Measurements from ENCODE around the gene ELOVL7. TPM values are rescaled to one million over a fixed set of nuclear protein-coding genes. Genes with fewer than 3 reads are reported as not detected.
A peak's percentile ranks its signal among the peaks of the same experiment; 100 is the strongest.

The ELOVL7 gene
- total RNA-seq, 1 experiment from 2014 or later, result 1.2 TPM

DNA sequence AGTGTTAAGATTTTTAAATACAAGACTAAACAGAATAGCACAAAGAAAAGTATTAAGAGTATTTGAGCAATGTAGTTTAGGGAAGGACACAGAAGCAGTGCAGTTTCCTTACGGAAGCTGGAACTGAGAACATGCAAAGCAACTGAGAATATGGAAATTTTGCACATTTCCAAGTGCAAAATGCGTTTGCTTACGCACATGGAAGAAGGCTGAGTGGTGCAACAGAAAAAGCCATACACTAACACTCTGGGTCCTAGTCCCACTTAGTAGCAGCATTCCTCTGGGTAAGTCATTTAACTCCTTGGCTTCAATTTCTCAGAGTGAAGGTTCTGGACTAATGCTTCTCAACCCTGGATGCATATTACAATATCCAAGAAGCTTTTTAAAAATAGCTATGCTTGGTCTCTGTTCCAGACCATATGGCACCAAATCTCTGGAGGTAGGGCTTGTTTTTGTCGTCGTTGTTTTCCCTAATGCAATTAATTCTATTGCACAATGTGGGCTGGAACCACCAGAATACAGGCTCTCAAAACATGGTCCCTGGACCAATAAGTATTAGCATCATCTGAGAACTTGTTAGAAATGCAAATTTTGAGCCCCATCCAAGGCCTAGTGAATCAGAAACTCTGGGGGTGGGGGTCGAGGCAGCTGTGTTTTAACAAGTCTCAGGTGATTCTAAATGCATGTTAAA, 78.9 kb downstream of the ELOVL7 start:
- Histone ChIP-seq H3K9me3 (ENCODE audit: low read length) (no peaks in the 10 kb centered on the region), H2AFZ (ENCODE audit: low read length) (no peak overlapping the region), H3F3A (ENCODE audit: low read length, unreplicated experiment) (no peaks in the 10 kb centered on the region), H3K4me3 (ENCODE audit: low read length) (no peak overlapping the region), H3K36me3 (ENCODE audit: low read depth, low read length) (no peaks in the 10 kb centered on the region), H3K27ac (ENCODE audit: low read length) (no peak overlapping the region), H3K9ac (ENCODE audit: low read length) (no peak overlapping the region), H3K9me2 (replicated peaks; ENCODE audit: low read length) (no peaks in the 10 kb centered on the region), H3K79me2 (ENCODE audit: low read length) (no peaks in the 10 kb centered on the region), H3K4me2 (ENCODE audit: low read length) (no peak overlapping the region), H4K20me1 (ENCODE audit: low read length) (no peaks in the 10 kb centered on the region), H3K4me1 (ENCODE audit: insufficient read depth, low read length) (no peaks in the 10 kb centered on the region), H3K27me3 (ENCODE audit: low read length) (no peaks in the 10 kb centered on the region)
- no peak for DNase-seq
- POLR2A ChIA-PET (ENCODE audit: unreplicated experiment), result no interaction called here
- ATAC-seq, result no peak
- intact Hi-C loops (cut with micrococcal nuclease), result no loop called here
- CTCF ChIA-PET, result no interaction called here
- TF ChIP-seq EZH2 (IDR thresholded peaks at IDR 0.05; ENCODE audit: low read length, unreplicated experiment), result no peak
- TF ChIP-seq EZH2phosphoT487 (IDR thresholded peaks at IDR 0.05; ENCODE audit: borderline replicate concordance, low read length), result no peak
- TF ChIP-seq, protein P1, sequence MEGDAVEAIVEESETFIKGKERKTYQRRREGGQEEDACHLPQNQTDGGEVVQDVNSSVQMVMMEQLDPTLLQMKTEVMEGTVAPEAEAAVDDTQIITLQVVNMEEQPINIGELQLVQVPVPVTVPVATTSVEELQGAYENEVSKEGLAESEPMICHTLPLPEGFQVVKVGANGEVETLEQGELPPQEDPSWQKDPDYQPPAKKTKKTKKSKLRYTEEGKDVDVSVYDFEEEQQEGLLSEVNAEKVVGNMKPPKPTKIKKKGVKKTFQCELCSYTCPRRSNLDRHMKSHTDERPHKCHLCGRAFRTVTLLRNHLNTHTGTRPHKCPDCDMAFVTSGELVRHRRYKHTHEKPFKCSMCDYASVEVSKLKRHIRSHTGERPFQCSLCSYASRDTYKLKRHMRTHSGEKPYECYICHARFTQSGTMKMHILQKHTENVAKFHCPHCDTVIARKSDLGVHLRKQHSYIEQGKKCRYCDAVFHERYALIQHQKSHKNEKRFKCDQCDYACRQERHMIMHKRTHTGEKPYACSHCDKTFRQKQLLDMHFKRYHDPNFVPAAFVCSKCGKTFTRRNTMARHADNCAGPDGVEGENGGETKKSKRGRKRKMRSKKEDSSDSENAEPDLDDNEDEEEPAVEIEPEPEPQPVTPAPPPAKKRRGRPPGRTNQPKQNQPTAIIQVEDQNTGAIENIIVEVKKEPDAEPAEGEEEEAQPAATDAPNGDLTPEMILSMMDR (conservative IDR thresholded peaks at IDR 0.05; ENCODE audit: low read depth, low read length), result no peak
- no TSS peak for BruUV-seq (replicated peaks)

DNA sequence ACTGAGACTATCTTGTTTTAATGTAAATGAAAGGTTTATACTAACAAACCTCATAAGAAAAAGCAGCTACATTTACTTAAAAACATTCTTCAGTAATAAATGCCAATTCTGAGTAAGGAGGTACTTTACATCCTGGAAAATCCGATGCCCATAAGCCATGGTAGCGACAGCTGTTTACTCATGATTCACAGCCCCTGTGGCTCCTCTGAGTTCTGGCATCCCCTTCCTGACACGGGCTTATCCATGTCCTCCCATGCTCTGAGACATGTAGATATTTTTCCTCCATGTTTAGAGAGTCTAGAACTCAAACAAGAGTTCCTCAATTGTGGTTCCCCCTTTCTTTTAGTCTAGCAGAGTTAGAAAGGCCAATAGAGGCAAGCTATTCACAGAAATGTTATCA, 81.0 kb downstream of the ELOVL7 start:
- H3K4me2 ChIP-seq (ENCODE audit: low read length), result no peak overlapping the region

DNA sequence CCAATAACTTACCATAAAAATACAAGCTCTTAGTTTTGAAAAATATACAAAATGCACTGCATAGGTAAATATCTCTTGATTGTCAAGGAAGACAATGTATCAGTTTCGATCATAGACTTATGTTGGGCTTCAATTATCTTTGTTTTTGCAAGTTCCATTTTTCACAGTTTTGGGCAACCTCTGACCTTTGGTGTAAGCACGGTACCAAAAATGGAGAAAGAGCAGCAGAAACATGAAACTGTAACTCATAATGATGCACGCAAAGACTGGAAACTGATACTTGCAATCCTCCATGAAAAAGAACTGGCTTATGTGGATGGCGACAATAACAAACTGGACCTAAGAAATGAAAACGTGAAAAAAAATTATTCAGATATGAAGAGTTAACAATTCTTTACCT, 89.6 kb downstream of the ELOVL7 start:
- no peaks in the 10 kb centered on the region for H3K9me3 ChIP-seq (ENCODE audit: low read length)
- ChIA-PET POLR2A (ENCODE audit: unreplicated experiment) (no interaction called here), CTCF (no interaction called here)
- no peak for DNase-seq
- H3K9me2 ChIP-seq (replicated peaks; ENCODE audit: low read length), result no peaks in the 10 kb centered on the region
- H2AFZ ChIP-seq (ENCODE audit: low read length), result no peak overlapping the region
- intact Hi-C loops (cut with micrococcal nuclease), result loop anchor here (5.0 kb wide), 1 partner anchor 312 kb away; no protein-coding TSS in a partner anchor
- TF ChIP-seq EZH2phosphoT487 (IDR thresholded peaks at IDR 0.05; ENCODE audit: borderline replicate concordance, low read length) (no peak), EZH2 (IDR thresholded peaks at IDR 0.05; ENCODE audit: low read length, unreplicated experiment) (no peak)
- TF ChIP-seq, protein P1 (conservative IDR thresholded peaks at IDR 0.05; ENCODE audit: low read depth, low read length), result no peak
- H3K4me2 ChIP-seq (ENCODE audit: low read length), result no peak overlapping the region
- no peak overlapping the region for H3K9ac ChIP-seq (ENCODE audit: low read length)
- H3F3A ChIP-seq (ENCODE audit: low read length, unreplicated experiment), result no peaks in the 10 kb centered on the region
- no peak overlapping the region for H3K4me3 ChIP-seq (ENCODE audit: low read length)
- H3K79me2 ChIP-seq (ENCODE audit: low read length), result no peaks in the 10 kb centered on the region
- H4K20me1 ChIP-seq (ENCODE audit: low read length), result no peaks in the 10 kb centered on the region
- no TSS peak for BruUV-seq (replicated peaks)
- no peak for ATAC-seq
- no peak overlapping the region for H3K27ac ChIP-seq (ENCODE audit: low read length)
- H3K4me1 ChIP-seq (ENCODE audit: insufficient read depth, low read length), result no peaks in the 10 kb centered on the region
- no peaks in the 10 kb centered on the region for H3K36me3 ChIP-seq (ENCODE audit: low read depth, low read length)
- H3K27me3 ChIP-seq (ENCODE audit: low read length), result peaks cover 8% of the 10 kb centered on the region; the same call in 1 of the 2 replicates

More for the DNA sequence above, 81.0 kb downstream of the ELOVL7 start:
- Histone ChIP-seq H4K20me1 (ENCODE audit: low read length) (no peaks in the 10 kb centered on the region), H3K4me3 (ENCODE audit: low read length) (no peak overlapping the region), H3K79me2 (ENCODE audit: low read length) (no peaks in the 10 kb centered on the region), H3K9me2 (replicated peaks; ENCODE audit: low read length) (no peaks in the 10 kb centered on the region), H3F3A (ENCODE audit: low read length, unreplicated experiment) (no peaks in the 10 kb centered on the region), H3K36me3 (ENCODE audit: low read depth, low read length) (no peaks in the 10 kb centered on the region), H3K9me3 (ENCODE audit: low read length) (no peaks in the 10 kb centered on the region), H2AFZ (ENCODE audit: low read length) (no peak overlapping the region), H3K4me1 (ENCODE audit: insufficient read depth, low read length) (no peaks in the 10 kb centered on the region), H3K27me3 (ENCODE audit: low read length) (peaks cover 6% of the 10 kb centered on the region; the same call in 1 of the 2 replicates), H3K9ac (ENCODE audit: low read length) (no peak overlapping the region), H3K27ac (ENCODE audit: low read length) (no peak overlapping the region)
- TF ChIP-seq, protein P1 (conservative IDR thresholded peaks at IDR 0.05; ENCODE audit: low read depth, low read length), result no peak
- intact Hi-C loops (cut with micrococcal nuclease), result no loop called here
- peak; percentile 14 for DNase-seq
- BruUV-seq (replicated peaks), result no TSS peak
- peak; percentile 65; the same call in 1 of the 2 replicates for ATAC-seq
- CTCF ChIA-PET, result no interaction called here
- POLR2A ChIA-PET (ENCODE audit: unreplicated experiment), result no interaction called here

Measured in PC-3 (cell line).